ENCODE data around the gene PCDH10. TPM values are rescaled to one million over a fixed set of nuclear protein-coding genes. Genes with fewer than 3 reads are reported as not detected.

The PCDH10 gene
- total and polyA plus RNA-seq, 9 of the 15 experiments (the other 6 are each of a cell fraction or from before 2014, with no cell fraction given) = 0.04 to 1.4 (median 0.29) TPM

DNA sequence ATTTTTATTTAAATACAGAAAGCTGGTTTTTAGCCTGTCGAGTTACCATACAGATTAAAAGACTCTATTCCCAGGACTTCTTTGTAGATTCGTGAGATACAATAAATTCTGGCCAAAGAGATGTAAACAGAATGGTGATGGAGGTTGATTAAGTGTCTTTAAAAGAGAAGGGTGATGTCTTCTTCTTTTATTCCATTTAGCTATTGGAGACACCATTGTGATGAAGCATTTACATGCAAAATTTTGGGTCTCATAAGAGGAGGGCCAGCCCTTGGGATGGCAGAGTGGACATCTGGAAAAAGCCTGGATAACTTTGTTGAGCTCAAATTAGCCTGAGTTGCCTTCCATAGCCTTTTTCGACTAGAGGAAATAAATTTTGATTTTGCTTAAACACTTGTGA is 21.6 kb upstream of the PCDH10 start (continued):
- TF ChIP-seq, protein P1, sequence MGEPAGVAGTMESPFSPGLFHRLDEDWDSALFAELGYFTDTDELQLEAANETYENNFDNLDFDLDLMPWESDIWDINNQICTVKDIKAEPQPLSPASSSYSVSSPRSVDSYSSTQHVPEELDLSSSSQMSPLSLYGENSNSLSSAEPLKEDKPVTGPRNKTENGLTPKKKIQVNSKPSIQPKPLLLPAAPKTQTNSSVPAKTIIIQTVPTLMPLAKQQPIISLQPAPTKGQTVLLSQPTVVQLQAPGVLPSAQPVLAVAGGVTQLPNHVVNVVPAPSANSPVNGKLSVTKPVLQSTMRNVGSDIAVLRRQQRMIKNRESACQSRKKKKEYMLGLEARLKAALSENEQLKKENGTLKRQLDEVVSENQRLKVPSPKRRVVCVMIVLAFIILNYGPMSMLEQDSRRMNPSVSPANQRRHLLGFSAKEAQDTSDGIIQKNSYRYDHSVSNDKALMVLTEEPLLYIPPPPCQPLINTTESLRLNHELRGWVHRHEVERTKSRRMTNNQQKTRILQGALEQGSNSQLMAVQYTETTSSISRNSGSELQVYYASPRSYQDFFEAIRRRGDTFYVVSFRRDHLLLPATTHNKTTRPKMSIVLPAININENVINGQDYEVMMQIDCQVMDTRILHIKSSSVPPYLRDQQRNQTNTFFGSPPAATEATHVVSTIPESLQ (CRISPR knock-in tag; IDR thresholded peaks at IDR 0.05) = no peak

DNA sequence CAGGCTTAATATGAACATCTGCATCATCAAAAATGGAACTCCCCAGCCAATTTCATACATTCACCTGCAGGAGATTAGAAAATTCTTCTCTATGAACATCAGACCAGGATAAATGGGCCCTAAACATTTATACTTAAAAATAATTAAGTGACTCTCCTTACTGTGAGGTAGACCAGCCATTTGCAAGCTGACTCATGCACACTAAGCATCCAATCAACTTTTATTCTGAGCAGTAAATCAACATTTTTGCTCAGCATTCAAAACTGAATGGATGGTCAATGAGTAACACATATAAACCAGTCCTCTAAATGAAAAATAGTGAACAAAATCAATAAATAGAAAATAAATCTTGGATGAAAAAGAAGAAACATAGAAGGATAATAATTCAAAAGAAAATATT is 19.9 kb upstream of the PCDH10 start:
- ATAC-seq = no peak
- H4K20me1 ChIP-seq (replicated peaks; ENCODE audit: control insufficient read depth, insufficient read depth, low read length) = no peaks in the 10 kb centered on the region
- H3K9me3 ChIP-seq (replicated peaks; ENCODE audit: control insufficient read depth, insufficient read depth, low read depth, low read length) = no peaks in the 10 kb centered on the region
- no peak overlapping the region for H3K4me3 ChIP-seq
- no peak overlapping the region for H3K9ac ChIP-seq (ENCODE audit: insufficient read depth in 1 of 2, low read depth in 2 of 2, low read length in 2 of 2)
- POLR2A ChIA-PET = no interaction called here
- in situ Hi-C loops (cut with MboI) = no loop called here
- H3K4me2 ChIP-seq (ENCODE audit: insufficient read depth, low read length) = no peak overlapping the region
- BruUV-seq (replicated peaks) = no TSS peak
- no peaks in the 10 kb centered on the region for H3K9me1 ChIP-seq (ENCODE audit: control insufficient read depth, insufficient read depth, low read length)
- TF ChIP-seq E2F3 (CRISPR knock-in tag; IDR thresholded peaks at IDR 0.05) = no peak
- no peaks in the 10 kb centered on the region for H3K36me3 ChIP-seq (ENCODE audit: control insufficient read depth, insufficient read depth, low read length)
- H2AFZ ChIP-seq (ENCODE audit: low read depth, low read length) = no peak overlapping the region
- H3K79me2 ChIP-seq (ENCODE audit: control insufficient read depth, insufficient read depth, low read length) = no peaks in the 10 kb centered on the region
- no peaks in the 10 kb centered on the region for H3K27me3 ChIP-seq (ENCODE audit: control insufficient read depth in 2 of 2, insufficient read depth in 2 of 2, low read length in 2 of 2)
- no peak for DNase-seq (ENCODE audit: extremely low read depth in 1 of 4, low spot score in 3 of 4)
- FAIRE-seq = no peak
- CTCF ChIA-PET (ENCODE audit: low intra/inter-chr PET ratio) = no interaction called here
- intact Hi-C loops (cut with micrococcal nuclease) = no loop called here
- no peaks in the 10 kb centered on the region for H3K4me1 ChIP-seq (replicated peaks in 1 of 2; ENCODE audit: control insufficient read depth in 2 of 2, insufficient read depth in 2 of 2, low read length in 2 of 2)
- H3K27ac ChIP-seq (ENCODE audit: extremely low read depth, low read depth, low read length) = no peak overlapping the region

DNA sequence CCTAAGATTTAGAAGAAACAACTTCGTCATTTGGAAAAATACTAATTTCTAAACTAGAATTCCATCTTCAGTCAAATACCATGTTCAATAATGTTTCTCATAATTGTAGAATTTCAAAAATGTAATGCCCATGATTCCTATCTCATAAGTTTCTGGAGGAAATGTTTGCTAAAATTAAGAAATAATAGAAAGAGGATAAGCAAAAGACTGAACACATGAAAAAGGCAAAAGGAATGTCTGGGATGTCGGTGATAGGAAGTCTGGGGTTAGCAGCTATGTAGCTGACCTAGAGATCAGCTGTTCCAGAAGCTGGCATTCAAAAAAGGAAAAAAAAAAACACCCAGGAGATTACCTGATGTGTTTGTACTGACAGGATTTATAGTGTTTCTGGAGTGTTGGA is 18.9 kb upstream of the PCDH10 start:
- FAIRE-seq = no peak

More for the DNA sequence above, 18.9 kb upstream of the PCDH10 start:
- no peak overlapping the region for H3K9ac ChIP-seq (ENCODE audit: insufficient read depth in 1 of 2, low read depth in 2 of 2, low read length in 2 of 2)
- no TSS peak for BruUV-seq (replicated peaks)
- H3K27ac ChIP-seq (ENCODE audit: extremely low read depth, low read depth, low read length) = no peak overlapping the region
- no peaks in the 10 kb centered on the region for H3K36me3 ChIP-seq (ENCODE audit: control insufficient read depth, insufficient read depth, low read length)
- TF ChIP-seq, protein P2, sequence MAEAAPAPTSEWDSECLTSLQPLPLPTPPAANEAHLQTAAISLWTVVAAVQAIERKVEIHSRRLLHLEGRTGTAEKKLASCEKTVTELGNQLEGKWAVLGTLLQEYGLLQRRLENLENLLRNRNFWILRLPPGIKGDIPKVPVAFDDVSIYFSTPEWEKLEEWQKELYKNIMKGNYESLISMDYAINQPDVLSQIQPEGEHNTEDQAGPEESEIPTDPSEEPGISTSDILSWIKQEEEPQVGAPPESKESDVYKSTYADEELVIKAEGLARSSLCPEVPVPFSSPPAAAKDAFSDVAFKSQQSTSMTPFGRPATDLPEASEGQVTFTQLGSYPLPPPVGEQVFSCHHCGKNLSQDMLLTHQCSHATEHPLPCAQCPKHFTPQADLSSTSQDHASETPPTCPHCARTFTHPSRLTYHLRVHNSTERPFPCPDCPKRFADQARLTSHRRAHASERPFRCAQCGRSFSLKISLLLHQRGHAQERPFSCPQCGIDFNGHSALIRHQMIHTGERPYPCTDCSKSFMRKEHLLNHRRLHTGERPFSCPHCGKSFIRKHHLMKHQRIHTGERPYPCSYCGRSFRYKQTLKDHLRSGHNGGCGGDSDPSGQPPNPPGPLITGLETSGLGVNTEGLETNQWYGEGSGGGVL (CRISPR knock-in tag; IDR thresholded peaks at IDR 0.05) = no peak
- H4K20me1 ChIP-seq (replicated peaks; ENCODE audit: control insufficient read depth, insufficient read depth, low read length) = no peaks in the 10 kb centered on the region
- intact Hi-C loops (cut with micrococcal nuclease) (no loop called here), in situ Hi-C loops (cut with MboI) (no loop called here)
- H3K4me3 ChIP-seq = no peak overlapping the region
- 3% methylated on average over 2 of the region's 2 CpGs for WGBS (ENCODE audit: insufficient coverage, low coverage, missing lambda C conversion rate)
- no peak overlapping the region for H3K4me2 ChIP-seq (ENCODE audit: insufficient read depth, low read length)
- H3K79me2 ChIP-seq (ENCODE audit: control insufficient read depth, insufficient read depth, low read length) = no peaks in the 10 kb centered on the region
- ChIA-PET POLR2A (no interaction called here), CTCF (ENCODE audit: low intra/inter-chr PET ratio) (no interaction called here)
- H3K9me1 ChIP-seq (ENCODE audit: control insufficient read depth, insufficient read depth, low read length) = no peaks in the 10 kb centered on the region
- no peaks in the 10 kb centered on the region for H3K27me3 ChIP-seq (ENCODE audit: control insufficient read depth in 2 of 2, insufficient read depth in 2 of 2, low read length in 2 of 2)
- ATAC-seq = no peak
- H3K9me3 ChIP-seq (replicated peaks; ENCODE audit: control insufficient read depth, insufficient read depth, low read depth, low read length) = no peaks in the 10 kb centered on the region
- no peak for DNase-seq (ENCODE audit: extremely low read depth in 1 of 4, low spot score in 3 of 4)
- H3K4me1 ChIP-seq (replicated peaks in 1 of 2; ENCODE audit: control insufficient read depth in 2 of 2, insufficient read depth in 2 of 2, low read length in 2 of 2) = no peaks in the 10 kb centered on the region
- no peak overlapping the region for H2AFZ ChIP-seq (ENCODE audit: low read depth, low read length)

All from K562 (cell line).